GM23338 (cell line): Measurements from ENCODE around the gene LSM14B. TPM values are rescaled to one million over a fixed set of nuclear protein-coding genes. Genes with fewer than 3 reads are reported as not detected.

ENCODE experiments used
- ATAC-seq: fragments of 200-7000 bp; cut with Tn5 transposase; 3 replicates; pipeline ENCODE4 v1.9.1; 2020
- DNase-seq: peaks from one replicate; pipeline ENCODE4 v3.0.0-alpha.2; 2015; ENCODE audit warnings: low spot score
- H2AFZ ChIP-seq: fragments of 200-600 bp; sonication (generic); 2 replicates; pipeline ENCODE4 v1.8.0; 2016; ENCODE audit warnings: antibody characterized with exemption, mild to moderate bottlenecking, moderate library complexity
- H3F3A ChIP-seq: fragments of 200-600 bp; sonication (generic); replicated peaks from 2 replicates; pipeline ENCODE4 v1.8.0; 2017; ENCODE audit warnings: antibody characterized with exemption, mixed run types, low read depth
- H3K27ac ChIP-seq: fragments of 200-600 bp; sonication (generic); 2 replicates; pipeline ENCODE4 v1.6.1; 2016; ENCODE audit warnings: low read depth
- H3K27me3 ChIP-seq: fragments of 200-600 bp; sonication (generic); 2 replicates; pipeline ENCODE4 v1.8.0; 2016; ENCODE audit warnings: mild to moderate bottlenecking, mixed run types, moderate library complexity; ENCODE audit not compliant: insufficient read depth
- H3K36me3 ChIP-seq: fragments of 200-600 bp; sonication (generic); 2 replicates; pipeline ENCODE4 v1.8.0; 2016; ENCODE audit warnings: mild to moderate bottlenecking; ENCODE audit not compliant: insufficient read depth
- H3K4me1 ChIP-seq: fragments of 200-600 bp; sonication (generic); 2 replicates; pipeline ENCODE4 v1.8.0; 2016; ENCODE audit warnings: mild to moderate bottlenecking, moderate library complexity; ENCODE audit not compliant: insufficient read depth
- H3K4me2 ChIP-seq: fragments of 200-600 bp; sonication (generic); 2 replicates; pipeline ENCODE4 v1.7.1; 2017; ENCODE audit warnings: mixed run types
- H3K4me3 ChIP-seq: fragments of 200-600 bp; sonication (generic); 2 replicates; pipeline ENCODE4 v1.6.1; 2016; ENCODE audit warnings: mixed run types
- H3K79me2 ChIP-seq: fragments of 200-600 bp; sonication (generic); replicated peaks from 2 replicates; pipeline ENCODE4 v1.8.0; 2017; ENCODE audit warnings: mild to moderate bottlenecking; ENCODE audit not compliant: insufficient read depth
- H3K9me2 ChIP-seq: fragments of 200-600 bp; sonication (generic); 2 replicates; pipeline ENCODE4 v1.8.0; 2017; ENCODE audit not compliant: insufficient read depth
- H4K20me1 ChIP-seq: fragments of 200-600 bp; sonication (generic); replicated peaks from 2 replicates; pipeline ENCODE4 v1.8.0; 2017; ENCODE audit warnings: mild to moderate bottlenecking; ENCODE audit not compliant: insufficient read depth
- H3K27ac Mint-ChIP-seq: 2 replicates; pipeline ENCODE4 v1.8.0; 2020; ENCODE audit warnings: inconsistent platforms, mild to moderate bottlenecking, moderate library complexity, mixed read lengths
- H3K27me3 Mint-ChIP-seq: 3 replicates; pipeline ENCODE4 v1.8.0; 2022; ENCODE audit warnings: low read depth, mild to moderate bottlenecking, moderate library complexity, mixed read lengths, inconsistent platforms; ENCODE audit not compliant: insufficient read depth, poor library complexity
- H3K36me3 Mint-ChIP-seq: 3 replicates; pipeline ENCODE4 v1.8.0; 2021; ENCODE audit warnings: low read depth, mild to moderate bottlenecking, inconsistent platforms, moderate library complexity, mixed read lengths
- H3K4me1 Mint-ChIP-seq: 3 replicates; pipeline ENCODE4 v1.8.0; 2020; ENCODE audit warnings: mild to moderate bottlenecking, inconsistent platforms, mixed read lengths
- H3K4me3 Mint-ChIP-seq: 3 replicates; pipeline ENCODE4 v1.8.0; 2021; ENCODE audit warnings: moderate library complexity, mild to moderate bottlenecking, inconsistent platforms, mixed read lengths
- H3K9me3 Mint-ChIP-seq: 3 replicates; pipeline ENCODE4 v1.8.0; 2020; ENCODE audit warnings: moderate library complexity, mild to moderate bottlenecking, inconsistent platforms, mixed read lengths
- CREB1 ChIP-seq: fragments of 250-450 bp; sonication (Bioruptor Pico); IDR thresholded peaks from 2 replicates; pipeline ENCODE4 v1.5.0; 2020; ENCODE audit warnings: low read depth, mild to moderate bottlenecking, moderate library complexity
- CTCF ChIP-seq, 2 experiments: fragments of 200-600 bp in 1 of 2; sonication (generic) in 1 of 2; conservative IDR thresholded peaks; 2 replicates each; pipeline versions ENCODE4 v1.5.1 to v1.6.1; 2016 to 2017; ENCODE audit warnings: antibody characterized with exemption in 2 of 2, low read depth in 2 of 2, mild to moderate bottlenecking in 2 of 2, moderate library complexity in 1 of 2
- EZH2phosphoT487 ChIP-seq: fragments of 200-600 bp; sonication (generic); IDR thresholded peaks from one replicate; pipeline ENCODE4 v1.8.1; 2018; ENCODE audit warnings: antibody characterized with exemption; ENCODE audit not compliant: unreplicated experiment
- JUNB ChIP-seq: IDR thresholded peaks from one replicate; pipeline ENCODE4 v1.6.1; 2016; ENCODE audit warnings: antibody characterized with exemption; ENCODE audit not compliant: unreplicated experiment
- NANOG ChIP-seq: IDR thresholded peaks from 2 replicates; pipeline ENCODE4 v1.6.1; 2016; ENCODE audit warnings: antibody characterized with exemption, borderline replicate concordance
- POLR2AphosphoS5 ChIP-seq: IDR thresholded peaks from 2 replicates; pipeline ENCODE4 v1.6.1; 2016; ENCODE audit warnings: antibody characterized with exemption, low read depth
- STAT1 ChIP-seq: IDR thresholded peaks from one replicate; pipeline ENCODE4 v1.6.1; 2016; ENCODE audit warnings: antibody characterized with exemption; ENCODE audit not compliant: unreplicated experiment
- polyA plus RNA-seq: library from polyadenylated mRNA; unstranded; fragments of >200 nt; fragmentation: Nextera tagmentation; extraction: Ambion mirVana; gene quantifications from 2 replicates; pipeline ENCODE4 v1.2.1, GENCODE V29; 2016
- total RNA-seq: library from RNA; depleted of rRNA; stranded (reverse); fragments of >200 nt; shearing (Covaris generic); gene quantifications from 2 replicates; pipeline ENCODE4 v1.2.3, GENCODE V29; 2014
- TF ChIP-seq, protein P1 (sequence below): fragments of 250-450 bp; sonication (Bioruptor Pico); IDR thresholded peaks from 2 replicates; pipeline ENCODE4 v1.5.0; 2020; ENCODE audit warnings: mild to moderate bottlenecking, moderate library complexity

Gene LSM14B
- total and polyA plus RNA-seq, 2 experiments from 2014 or later, result 9.6 to 55.7 TPM

DNA sequence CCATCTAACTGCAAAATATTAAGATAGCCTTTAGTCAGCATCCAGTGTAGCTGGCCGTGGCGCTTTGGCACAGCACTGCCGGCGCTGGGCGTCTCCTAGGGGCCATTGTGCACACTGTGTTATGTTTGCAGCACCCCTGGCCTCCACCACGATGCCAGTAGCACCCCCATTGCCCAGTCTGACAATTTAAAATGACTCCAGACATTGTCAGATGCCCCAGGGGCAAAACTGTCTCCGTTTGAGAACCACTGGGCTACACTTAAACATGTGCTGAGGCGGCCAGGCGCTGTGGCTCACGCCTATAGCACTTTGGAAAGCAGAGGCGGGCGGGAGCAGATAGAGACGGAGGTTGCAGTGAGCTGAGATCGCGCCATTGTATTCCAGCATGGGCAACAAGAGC is 54.6 kb downstream of the LSM14B start (continued):
- TF ChIP-seq, protein P1, sequence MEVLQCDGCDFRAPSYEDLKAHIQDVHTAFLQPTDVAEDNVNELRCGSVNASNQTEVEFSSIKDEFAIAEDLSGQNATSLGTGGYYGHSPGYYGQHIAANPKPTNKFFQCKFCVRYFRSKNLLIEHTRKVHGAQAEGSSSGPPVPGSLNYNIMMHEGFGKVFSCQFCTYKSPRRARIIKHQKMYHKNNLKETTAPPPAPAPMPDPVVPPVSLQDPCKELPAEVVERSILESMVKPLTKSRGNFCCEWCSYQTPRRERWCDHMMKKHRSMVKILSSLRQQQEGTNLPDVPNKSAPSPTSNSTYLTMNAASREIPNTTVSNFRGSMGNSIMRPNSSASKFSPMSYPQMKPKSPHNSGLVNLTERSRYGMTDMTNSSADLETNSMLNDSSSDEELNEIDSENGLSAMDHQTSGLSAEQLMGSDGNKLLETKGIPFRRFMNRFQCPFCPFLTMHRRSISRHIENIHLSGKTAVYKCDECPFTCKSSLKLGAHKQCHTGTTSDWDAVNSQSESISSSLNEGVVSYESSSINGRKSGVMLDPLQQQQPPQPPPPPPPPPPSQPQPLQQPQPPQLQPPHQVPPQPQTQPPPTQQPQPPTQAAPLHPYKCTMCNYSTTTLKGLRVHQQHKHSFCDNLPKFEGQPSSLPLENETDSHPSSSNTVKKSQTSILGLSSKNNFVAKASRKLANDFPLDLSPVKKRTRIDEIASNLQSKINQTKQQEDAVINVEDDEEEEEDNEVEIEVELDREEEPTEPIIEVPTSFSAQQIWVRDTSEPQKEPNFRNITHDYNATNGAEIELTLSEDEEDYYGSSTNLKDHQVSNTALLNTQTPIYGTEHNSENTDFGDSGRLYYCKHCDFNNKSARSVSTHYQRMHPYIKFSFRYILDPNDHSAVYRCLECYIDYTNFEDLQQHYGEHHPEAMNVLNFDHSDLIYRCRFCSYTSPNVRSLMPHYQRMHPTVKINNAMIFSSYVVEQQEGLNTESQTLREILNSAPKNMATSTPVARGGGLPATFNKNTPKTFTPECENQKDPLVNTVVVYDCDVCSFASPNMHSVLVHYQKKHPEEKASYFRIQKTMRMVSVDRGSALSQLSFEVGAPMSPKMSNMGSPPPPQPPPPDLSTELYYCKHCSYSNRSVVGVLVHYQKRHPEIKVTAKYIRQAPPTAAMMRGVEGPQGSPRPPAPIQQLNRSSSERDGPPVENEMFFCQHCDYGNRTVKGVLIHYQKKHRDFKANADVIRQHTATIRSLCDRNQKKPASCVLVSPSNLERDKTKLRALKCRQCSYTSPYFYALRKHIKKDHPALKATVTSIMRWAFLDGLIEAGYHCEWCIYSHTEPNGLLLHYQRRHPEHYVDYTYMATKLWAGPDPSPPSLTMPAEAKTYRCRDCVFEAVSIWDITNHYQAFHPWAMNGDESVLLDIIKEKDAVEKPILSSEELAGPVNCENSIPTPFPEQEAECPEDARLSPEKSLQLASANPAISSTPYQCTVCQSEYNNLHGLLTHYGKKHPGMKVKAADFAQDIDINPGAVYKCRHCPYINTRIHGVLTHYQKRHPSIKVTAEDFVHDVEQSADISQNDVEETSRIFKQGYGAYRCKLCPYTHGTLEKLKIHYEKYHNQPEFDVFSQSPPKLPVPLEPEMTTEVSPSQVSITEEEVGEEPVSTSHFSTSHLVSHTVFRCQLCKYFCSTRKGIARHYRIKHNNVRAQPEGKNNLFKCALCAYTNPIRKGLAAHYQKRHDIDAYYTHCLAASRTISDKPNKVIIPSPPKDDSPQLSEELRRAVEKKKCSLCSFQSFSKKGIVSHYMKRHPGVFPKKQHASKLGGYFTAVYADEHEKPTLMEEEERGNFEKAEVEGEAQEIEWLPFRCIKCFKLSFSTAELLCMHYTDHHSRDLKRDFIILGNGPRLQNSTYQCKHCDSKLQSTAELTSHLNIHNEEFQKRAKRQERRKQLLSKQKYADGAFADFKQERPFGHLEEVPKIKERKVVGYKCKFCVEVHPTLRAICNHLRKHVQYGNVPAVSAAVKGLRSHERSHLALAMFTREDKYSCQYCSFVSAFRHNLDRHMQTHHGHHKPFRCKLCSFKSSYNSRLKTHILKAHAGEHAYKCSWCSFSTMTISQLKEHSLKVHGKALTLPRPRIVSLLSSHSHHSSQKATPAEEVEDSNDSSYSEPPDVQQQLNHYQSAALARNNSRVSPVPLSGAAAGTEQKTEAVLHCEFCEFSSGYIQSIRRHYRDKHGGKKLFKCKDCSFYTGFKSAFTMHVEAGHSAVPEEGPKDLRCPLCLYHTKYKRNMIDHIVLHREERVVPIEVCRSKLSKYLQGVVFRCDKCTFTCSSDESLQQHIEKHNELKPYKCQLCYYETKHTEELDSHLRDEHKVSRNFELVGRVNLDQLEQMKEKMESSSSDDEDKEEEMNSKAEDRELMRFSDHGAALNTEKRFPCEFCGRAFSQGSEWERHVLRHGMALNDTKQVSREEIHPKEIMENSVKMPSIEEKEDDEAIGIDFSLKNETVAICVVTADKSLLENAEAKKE (CRISPR knock-in tag), result no peak

DNA sequence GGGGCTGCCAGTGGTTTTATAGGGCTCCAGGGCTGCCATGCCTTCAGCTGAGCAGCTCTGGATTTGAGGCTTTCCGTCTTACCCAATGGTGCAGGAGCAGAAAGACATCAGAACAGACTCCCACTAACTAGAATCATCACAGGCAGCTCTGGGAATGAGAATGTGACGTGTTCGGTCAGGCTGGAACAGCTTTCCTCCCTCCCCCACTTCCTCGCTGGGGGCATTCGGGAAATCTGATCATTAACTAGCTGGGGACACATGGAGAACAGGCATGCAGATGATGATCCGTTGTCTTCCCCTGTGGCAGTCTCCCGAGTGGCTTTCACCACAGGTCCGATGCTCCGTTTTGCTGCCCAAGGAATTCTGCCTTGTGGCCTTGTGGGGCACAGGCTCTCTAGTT is 55.0 kb downstream of the LSM14B start:
- Histone ChIP-seq H3F3A (peaks cover under 1% of the 10 kb centered on the region), H3K9me2 (no peaks in the 10 kb centered on the region), H3K27me3 (no peaks in the 10 kb centered on the region), H4K20me1 (no peaks in the 10 kb centered on the region), H3K4me1 (no peaks in the 10 kb centered on the region; the same call in 1 of the 2 replicates), H3K36me3 (no peaks in the 10 kb centered on the region), H3K27ac (no peak overlapping the region), H3K79me2 (no peaks in the 10 kb centered on the region), H2AFZ (no peak overlapping the region), H3K4me2 (no peak overlapping the region), H3K4me3 (no peak overlapping the region)
- H3K36me3 Mint-ChIP-seq, result peaks cover 29% of the 10 kb centered on the region
- no peak overlapping the region for H3K27ac Mint-ChIP-seq
- H3K4me1 Mint-ChIP-seq, result peaks cover 7% of the 10 kb centered on the region
- no peak for DNase-seq
- peaks cover 9% of the 10 kb centered on the region for H3K27me3 Mint-ChIP-seq
- no peak for ATAC-seq
- no peaks in the 10 kb centered on the region; the same call in 2 of the 3 replicates for H3K9me3 Mint-ChIP-seq
- no peak overlapping the region for H3K4me3 Mint-ChIP-seq
- TF ChIP-seq NANOG (no peak), CTCF (conservative IDR thresholded peaks at IDR 0.05; ENCODE audit: low read depth in 2 of 2) (no peak), POLR2AphosphoS5 (no peak), JUNB (no peak), EZH2phosphoT487 (no peak), STAT1 (no peak), CREB1 (CRISPR knock-in tag) (no peak)
- TF ChIP-seq, protein P1 (CRISPR knock-in tag), result no peak
